ENCODE measurements around the gene SRPRB. TPM values are rescaled to one million over a fixed set of nuclear protein-coding genes. Genes with fewer than 3 reads are reported as not detected.

Gene SRPRB
- total RNA-seq, 1 experiment from 2014 or later: 42.3 TPM

GRCh38 chr3:133865136-133865855 is 59.7 kb downstream of the SRPRB start:
- DNase-seq (ENCODE audit: low read depth): no peak

GRCh38 chr3:133866141-133866540 is 60.5 kb downstream of the SRPRB start:
- DNase-seq (ENCODE audit: low read depth): no peak

- DNase-seq (ENCODE audit: low read depth): no peak
Measured at GRCh38 chr3:133868186-133868585, 62.6 kb downstream of the SRPRB start.

GRCh38 chr3:133868758-133869475 is 63.3 kb downstream of the SRPRB start:
- no peak for DNase-seq (ENCODE audit: low read depth)

- no peak for DNase-seq (ENCODE audit: low read depth)
Measured at GRCh38 chr3:133869586-133869985, 64.0 kb downstream of the SRPRB start.

- no peak for DNase-seq (ENCODE audit: low read depth)
Measured at GRCh38 chr3:133870822-133871221, 65.2 kb downstream of the SRPRB start.

Other genes starting within 250 kb of the SRPRB start
- gene CDV3, start 232.1 kb upstream of the SRPRB start, total RNA-seq (2014; rRNA removed; shearing (Covaris generic)): 94.5 and 96.8 TPM in 2 replicates
- 57.5 and 66.9 TPM in 2 replicates for gene TOPBP1, start 143.9 kb upstream of the SRPRB start, total RNA-seq (2014; rRNA removed; shearing (Covaris generic))
- 0.96 TPM in 1 of 2 replicates, not detected in the other for gene TF, start 59.4 kb upstream of the SRPRB start, total RNA-seq (2014; rRNA removed; shearing (Covaris generic))
- 0.12 and 0.29 TPM in 2 replicates for gene RAB6B, start 90.1 kb downstream of the SRPRB start, total RNA-seq (2014; rRNA removed; shearing (Covaris generic))
- gene SLCO2A1, start 224.1 kb downstream of the SRPRB start, total RNA-seq (2014; rRNA removed; shearing (Covaris generic)): 0.39 and 0.48 TPM in 2 replicates

Data from RPMI7951 (cell line).